ENCODE results near the gene RND1.

The RND1 gene

DNA sequence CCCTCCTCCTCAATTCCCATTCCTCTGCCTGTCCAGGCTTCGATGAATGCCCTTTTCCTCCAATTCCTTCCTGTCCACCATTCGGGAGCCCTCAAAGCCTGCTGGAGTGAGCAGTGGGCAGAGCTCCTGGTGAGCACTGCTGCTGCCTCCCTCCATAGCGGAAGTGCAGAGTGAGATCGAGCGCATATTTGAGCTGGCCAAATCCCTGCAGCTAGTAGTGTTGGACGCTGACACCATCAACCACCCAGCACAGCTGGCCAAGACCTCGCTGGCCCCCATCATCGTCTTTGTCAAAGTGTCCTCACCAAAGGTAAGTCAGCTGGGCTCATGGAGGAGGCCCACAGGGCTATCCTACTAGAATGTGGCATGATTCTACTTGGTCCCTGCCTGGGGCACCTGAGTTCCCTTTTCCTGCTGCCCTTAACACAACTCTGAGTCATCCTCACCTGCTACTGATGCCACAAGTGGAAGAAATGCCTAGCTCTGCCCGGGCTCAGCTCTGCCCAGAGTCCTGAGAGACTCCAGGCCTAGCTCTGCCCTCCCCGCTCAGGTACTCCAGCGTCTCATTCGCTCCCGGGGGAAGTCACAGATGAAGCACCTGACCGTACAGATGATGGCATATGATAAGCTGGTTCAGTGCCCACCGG lies 39.3 kb downstream of the RND1 start:
- DNase-seq = no peak

DNA sequence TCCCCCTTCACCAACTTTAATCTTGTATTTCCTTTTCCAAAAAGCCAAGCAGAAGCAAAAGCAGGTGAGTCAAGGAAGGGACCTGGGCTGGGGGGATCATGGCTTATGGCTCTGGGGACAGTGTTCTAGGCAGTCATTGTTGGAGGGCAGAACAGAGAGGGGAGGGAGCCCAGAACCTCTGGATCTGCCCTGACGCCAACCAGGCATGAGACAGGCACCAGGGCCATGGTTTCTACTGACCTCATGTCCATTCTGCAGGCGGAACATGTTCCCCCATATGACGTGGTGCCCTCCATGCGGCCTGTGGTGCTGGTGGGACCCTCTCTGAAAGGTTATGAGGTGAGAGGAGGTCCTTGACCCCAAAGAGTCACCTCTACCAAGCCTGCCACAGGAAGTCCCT lies 40.8 kb downstream of the RND1 start:
- no peak for DNase-seq

GRCh38 chr12:48824112-48824511 lies 41.6 kb downstream of the RND1 start:
- no peak for DNase-seq

DNA sequence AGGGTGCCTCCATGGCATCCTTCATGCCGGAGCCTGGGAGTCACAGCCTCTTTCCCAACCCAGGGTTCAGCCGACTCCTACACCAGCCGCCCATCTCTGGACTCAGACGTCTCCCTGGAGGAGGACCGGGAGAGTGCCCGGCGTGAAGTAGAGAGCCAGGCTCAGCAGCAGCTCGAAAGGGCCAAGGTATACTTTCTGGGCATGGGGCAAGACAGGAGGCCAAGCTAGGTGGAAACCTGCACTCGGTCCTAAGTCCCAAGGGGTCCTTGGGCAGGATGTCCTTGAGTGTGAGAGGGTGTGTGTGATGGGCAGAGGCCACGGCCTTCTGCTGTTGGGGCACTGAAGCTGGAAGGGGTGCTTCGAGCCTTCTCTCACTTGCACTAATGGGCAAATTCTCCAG lies 42.4 kb downstream of the RND1 start:
- DNase-seq = no peak

DNA sequence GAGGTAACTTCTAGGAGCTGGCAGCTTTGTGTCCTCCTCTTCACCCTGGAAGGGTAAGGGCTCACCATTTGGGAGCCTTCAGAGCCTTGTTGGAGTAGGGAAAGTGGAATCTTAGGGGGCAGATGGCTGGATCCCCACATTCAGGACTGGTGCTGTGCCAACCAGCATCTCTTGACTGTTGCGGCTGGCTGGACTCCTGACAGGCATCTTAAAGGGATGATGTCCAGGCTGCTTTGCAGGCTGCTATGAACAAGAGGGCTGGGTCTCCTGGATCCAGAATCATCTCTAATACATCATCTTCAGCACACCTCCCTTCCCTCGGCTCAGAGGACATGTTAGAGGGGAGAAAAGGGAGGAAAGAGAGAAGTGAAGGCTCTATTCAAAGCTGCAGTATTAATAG lies 43.0 kb downstream of the RND1 start:
- no peak for DNase-seq

GRCh38 chr12:48822139-48822538 lies 43.5 kb downstream of the RND1 start:
- DNase-seq = no peak

DNA sequence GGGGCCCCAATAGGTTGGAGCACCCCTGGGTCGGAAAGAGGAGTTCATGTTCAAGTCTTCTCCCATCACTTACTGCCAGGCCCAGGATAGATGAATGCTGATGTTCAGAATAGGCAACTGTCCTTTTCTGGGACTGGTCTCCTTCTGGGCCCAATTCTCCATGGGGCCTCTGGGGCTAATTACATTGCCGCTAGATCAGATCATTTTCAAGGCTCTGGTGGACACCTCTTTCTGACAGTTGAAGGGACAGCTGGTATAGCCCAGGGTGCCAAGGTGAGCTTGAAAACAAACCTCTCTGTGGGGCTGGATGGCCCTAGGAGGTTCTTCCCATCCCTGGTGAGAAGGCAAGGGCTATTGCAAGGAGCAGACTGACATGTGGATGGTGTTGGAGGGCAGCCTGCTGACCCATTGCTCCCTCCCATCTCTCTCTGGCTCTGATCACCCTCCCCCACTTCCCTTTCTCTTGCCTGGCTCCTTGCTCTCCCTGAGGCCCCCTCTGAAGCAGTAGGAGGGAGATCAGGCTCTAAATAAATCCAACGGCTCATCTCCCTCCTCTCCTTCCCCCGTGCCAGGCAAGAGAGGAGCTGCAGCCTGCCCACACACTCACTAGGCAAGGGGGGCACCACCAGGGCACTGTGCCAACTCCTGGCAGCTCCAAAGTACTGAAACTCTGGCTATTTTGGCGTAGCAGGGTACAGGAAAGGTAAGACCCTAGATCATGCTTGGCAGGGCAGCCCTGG lies 45.5 kb downstream of the RND1 start:
- DNase-seq = no peak

DNA sequence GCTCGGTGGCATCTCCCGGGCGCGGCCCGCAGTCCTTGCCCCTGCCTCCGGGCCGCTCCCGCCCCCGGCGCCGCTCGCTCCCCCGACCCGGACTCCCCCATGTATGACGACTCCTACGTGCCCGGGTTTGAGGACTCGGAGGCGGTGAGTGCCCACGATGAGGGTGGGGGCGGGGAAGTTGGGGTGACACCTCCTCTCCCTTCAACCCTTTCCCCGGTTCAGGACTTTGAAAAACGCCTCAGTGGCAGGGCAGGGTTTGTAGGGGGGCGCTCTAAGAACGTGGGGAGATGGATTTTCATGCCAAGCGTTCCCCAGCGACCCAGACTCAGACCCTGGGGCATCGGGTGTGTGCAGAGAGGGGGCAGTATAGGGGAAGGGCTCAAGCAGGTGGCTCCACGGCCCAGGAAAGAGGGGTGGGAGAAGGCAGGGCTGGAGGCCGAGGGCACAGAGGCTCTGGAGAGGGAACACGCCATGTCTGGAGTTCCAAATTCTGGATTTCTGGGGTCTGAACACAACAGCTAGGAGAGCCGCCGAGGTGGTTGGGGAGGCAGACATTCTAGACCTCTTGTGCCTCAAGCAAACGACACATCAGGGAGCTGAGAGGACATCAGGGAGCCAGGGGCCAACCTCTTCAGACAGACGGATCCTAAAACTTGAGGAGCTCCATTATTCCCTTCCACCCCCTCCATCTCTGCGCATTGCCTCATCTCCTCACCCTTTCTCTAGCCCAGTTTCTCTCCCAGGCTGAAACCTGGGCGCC lies 46.7 kb downstream of the RND1 start:
- DNase-seq = no peak

- DNase-seq = peak; percentile 81
Observed at GRCh38 chr12:48817873-48818830, 47.5 kb downstream of the RND1 start, which contains the start of gene CACNB3. TSS of gene CACNB3 (plus strand) at chr12:48818496. CDS start at chr12:48818930, 434 bp downstream.

DNA sequence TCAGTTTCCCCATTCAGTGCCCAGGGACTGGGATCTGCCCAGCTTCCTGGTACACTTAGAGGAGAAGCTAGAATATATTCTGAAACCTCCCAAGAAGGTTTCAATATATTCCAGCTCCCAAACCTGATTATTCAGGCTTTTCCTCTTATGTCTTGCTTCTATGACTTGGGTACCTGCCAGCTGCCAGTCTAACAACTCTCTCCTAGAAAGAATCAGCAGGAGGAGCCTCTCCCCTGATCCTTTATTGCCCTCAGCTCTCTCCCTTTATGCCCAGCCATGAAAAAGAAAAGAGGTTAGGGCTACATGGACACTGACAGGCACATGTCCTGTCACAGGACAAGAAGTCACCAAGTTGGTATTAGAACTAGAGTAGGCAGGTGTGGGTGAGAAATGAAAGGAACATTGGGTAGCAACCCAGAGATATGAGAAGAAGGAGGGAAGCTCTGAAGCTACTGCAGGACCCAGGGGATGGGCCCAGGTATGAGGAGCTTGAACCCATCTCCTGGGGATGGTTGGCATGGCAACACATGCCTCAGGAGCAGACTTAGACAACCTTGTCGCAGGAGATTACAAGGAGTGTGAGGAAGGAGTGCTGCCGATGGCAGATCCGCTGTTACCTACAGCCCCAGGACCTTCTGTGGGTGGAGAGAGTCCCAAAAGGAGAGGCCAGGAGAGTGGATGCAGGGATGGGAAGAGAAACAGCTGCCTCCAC lies 49.4 kb downstream of the RND1 start:
- no peak for DNase-seq

- DNase-seq = peak; percentile 72
Observed at GRCh38 chr12:48815126-48816110, 50.3 kb downstream of the RND1 start.

- peak; percentile 44 for DNase-seq
Observed at GRCh38 chr12:48814262-48815125, 51.2 kb downstream of the RND1 start.

GRCh38 chr12:48813465-48814261 lies 52.0 kb downstream of the RND1 start:
- DNase-seq = no peak

DNA sequence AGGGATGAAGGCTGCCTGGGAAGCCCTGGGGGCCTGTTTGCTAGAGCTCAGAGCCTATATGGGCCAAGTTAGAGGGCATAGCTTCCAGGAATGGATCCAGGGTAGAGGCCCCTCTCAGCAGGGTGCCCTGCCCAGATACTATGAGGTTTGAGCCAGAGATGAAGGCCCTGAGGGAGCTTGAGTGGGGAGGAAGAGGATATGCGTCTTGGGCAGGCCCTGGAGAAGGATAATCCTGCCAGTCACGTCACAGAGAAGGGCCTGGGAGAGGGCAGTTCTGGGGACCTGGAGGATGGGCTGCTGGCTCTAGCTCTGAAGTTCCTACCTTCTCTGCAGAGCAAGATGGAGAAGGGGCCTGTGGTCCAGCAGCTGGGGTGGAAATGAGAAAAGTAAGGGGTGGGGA lies 53.3 kb downstream of the RND1 start:
- DNase-seq = no peak

DNA sequence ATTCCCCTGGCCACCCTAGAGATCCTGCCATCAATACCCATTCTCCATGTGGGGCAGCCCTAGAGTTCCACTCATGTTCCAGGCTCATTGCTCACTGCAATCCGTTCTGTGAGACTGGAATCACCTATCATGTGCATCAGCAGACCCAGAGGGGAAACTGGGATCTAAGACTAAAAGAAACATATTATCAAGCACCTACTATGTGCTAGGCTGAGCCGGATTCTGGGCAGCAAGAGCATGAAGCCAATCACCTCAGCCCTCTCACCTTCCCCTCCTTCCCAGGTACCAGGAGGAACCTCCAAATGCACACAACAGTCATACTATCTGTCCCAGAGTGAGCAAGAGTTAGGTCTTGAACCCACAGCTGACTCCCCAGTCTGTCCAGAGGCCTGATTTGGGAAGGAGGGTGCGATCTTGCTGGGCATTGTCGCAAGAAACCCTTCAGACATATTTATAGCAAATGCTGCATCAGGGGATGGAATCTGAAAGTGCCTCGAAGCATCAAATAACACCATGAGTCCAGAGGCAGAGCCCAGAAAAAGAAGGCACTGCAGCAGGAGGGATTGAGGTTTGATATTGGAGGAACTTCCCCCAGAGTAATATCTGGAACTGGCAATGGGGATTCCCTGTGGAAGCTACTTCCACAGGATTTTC lies 54.1 kb downstream of the RND1 start:
- no peak for DNase-seq

DNA sequence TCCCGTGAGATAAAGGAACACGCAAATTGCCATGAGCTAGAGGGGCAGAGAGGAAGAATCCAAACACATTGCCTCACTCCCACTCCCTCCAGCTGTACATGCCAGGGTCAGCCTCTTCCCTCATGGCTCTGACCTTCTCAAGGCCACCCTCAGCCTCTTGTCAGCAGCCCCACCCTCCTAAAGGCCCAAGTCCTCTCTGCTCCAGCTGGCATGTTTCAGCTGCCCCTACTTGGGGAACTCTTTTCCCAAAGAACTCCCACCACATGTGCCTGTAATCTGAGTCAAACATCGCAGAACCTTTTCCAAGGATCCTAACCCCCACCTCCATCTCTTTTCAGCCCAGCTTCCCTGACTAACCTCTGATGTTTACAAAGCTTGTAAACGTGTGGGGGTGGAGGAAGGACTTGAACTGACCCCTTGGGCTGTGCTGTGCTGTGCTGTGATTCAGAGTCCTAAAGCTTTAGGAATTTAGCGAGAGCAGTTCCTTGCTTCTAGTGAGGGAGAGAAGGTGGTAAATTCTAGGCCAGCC lies 54.7 kb downstream of the RND1 start:
- no peak for DNase-seq

DNA sequence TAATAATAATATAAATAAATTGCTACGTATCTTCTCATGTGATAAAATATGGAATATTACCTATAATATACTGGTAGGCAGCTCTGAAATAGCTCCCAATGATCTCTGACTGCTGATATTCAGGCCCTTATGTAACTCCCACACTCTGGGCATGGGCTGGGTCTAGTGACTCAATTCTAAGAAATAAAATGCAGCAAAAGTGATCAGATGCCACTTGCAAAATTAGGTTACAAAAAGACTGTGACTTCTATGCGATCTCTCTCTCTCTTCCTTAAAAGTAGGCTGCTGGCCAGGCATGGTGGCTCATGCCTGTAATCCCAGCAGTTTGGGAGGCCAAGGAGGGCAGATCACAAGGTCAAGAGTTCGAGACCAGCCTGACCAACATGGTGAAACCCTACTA lies 57.7 kb downstream of the RND1 start:
- no peak for DNase-seq

All from NCI-H2107 (cell line).